ENCODE data around the gene ZNF584.

Gene ZNF584

DNA sequence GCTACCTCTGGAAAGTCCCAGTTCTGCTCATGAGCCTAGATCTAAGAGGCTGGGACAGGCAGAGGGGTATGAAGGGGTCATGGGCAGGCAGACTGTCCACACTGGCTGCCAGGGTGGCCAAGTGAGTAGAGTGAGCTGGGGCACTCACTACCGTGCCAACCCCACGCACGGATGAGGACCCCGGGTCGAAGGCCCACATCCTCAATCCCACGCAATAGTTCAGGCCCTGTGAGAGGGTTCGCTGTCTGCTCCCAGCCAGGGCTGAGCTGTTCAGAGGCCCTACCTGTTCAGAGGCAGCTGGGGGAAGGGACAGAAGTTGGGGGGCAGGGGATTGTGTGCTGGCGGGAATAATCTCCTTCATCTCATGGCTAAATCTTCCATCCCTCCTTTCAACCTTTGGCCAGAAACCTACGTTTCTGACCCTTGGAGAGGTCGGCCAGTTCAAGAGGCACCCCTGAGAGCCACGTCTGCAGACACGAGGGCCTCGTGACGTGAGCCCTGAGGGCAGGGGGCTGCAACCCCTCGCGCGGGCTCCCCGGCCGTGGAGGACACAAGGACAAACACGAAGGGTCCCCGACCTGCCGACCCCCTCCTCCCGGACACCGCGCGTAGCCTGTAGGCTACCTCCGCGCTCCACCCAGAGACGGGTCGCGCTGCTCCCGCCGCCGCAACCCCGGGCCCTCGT, 22.4 kb upstream of the ZNF584 start:
- no peak for DNase-seq (ENCODE audit: low read depth)

GRCh38 chr19:58386576-58387337, 21.7 kb upstream of the ZNF584 start, which contains the start of gene RPS5:
Gene RPS5, plus strand, starts transcription at chr19:58387269. Its CDS starts 869 bp downstream, at chr19:58388138.
- peak; percentile 100 for DNase-seq (ENCODE audit: low read depth)

DNA sequence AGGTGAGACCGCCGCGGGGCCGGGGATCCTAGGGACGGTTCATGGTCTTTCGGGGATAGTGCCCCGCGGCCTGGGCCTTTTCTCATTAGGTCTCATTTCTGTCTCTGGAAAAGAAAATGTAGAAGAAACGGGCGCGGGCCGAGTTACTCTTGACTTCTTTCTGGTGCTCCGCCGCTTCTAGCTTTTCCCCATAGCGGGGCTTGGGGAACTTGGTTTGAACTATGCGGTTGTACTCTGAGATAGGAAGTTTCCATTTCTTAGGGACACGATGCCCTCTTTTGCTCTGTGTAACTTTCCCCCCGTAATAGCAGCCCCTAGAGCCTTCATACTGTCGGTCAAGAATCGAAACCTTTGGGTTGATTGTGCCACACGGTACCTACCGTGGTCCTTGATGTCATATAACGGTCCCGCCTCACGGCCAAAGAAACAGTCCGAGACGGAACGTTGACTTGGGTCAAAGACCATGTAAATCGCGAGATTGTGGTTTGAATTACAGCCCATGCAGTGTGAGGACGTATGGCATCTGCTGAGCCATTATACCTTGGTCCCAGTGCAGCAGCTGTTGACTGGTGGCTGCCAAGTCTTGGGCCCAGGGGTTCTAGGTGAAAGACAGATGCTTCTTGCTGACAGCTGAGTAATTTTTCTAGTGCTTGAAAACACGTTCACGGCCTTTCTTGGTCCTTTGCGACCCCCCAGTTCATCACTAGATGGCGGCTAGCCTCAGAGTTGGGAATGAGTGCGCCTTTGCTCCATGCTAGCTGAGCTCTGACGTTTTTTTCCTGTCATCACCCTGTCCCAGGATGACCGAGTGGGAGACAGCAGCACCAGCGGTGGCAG, 20.9 kb upstream of the ZNF584 start:
- no peak for DNase-seq (ENCODE audit: low read depth)

- DNase-seq (ENCODE audit: low read depth): no peak
These were observed 20.3 kb upstream of the ZNF584 start for GRCh38 chr19:58388175-58388526.

- DNase-seq (ENCODE audit: low read depth): no peak
These were observed 15.3 kb upstream of the ZNF584 start for GRCh38 chr19:58392945-58393724.

GRCh38 chr19:58393725-58394033, 14.8 kb upstream of the ZNF584 start:
- DNase-seq (ENCODE audit: low read depth): no peak

- no peak for DNase-seq (ENCODE audit: low read depth)
These were observed 13.6 kb upstream of the ZNF584 start for GRCh38 chr19:58394821-58395219.

DNA sequence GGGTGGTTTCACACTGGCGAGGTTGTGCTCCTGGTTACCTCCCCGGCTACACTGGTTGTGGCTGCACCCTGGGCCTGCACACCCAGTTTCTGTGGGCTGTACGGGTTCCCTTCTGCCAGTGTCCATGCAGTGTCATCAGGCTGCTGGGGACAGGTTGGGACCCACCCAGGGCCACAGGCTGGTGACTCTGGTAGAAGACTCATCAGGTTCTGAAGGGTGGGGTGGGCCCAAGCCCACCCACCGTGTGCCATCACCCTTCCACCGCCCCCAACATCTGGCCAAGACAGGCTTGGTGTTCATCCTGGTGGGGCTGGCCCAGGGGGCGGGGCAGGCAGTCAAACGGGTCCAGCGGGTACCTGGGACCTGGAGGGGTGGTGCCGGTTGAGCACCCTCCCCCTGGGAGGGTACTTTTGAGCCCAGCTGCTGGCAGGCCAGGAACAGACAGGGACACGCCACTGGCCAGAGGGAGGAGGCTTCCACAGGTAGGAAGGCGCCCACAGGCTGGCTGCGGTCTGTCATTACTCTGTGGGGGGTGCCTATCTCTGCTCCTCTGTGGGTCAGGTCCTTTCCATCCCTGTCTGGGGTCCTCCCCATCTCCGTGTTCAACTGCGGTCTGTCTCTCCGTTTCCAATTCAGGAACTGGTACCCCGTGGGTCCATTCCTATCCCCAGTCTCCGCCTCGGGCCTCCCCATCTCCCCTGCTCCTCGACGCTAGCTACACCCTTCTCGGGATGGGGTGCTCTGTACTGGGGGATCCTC, 13.1 kb upstream of the ZNF584 start, which contains the start of gene RNF225:
TSS of gene RNF225 (plus strand) at position 437 of the 759 bp plus-strand sequence. CDS start 434 bp downstream, outside the sequence.
- DNase-seq (ENCODE audit: low read depth): no peak

DNA sequence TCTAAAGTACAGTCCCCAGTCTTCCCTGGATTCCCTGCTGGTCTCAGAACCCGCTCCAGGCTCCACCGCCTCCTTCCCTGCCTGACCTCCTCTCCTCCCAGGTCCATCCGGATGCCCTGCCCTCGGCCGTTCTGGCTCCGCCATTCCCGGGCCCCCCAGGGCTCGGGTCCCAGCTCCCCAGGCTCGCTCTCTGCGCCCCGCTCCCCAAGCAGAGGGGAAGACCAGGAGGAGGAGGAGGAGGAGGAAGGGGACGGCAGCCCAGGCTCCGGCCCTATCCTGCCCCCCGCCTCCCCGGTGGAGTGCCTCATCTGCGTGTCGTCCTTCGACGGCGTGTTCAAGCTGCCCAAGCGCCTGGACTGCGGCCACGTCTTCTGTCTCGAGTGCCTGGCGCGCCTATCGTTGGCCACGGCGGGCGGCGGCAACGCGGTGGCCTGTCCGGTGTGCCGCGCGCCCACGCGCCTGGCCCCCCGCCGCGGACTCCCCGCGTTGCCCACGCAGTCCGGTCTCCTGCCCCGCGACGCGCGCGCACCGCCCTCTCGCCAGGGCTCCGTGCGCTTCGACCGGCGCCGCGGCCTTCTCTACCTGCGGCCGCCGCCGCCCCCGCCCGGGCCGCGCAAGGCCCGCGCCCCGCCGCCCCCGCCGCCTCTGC, 12.3 kb upstream of the ZNF584 start:
- DNase-seq (ENCODE audit: low read depth): no peak

GRCh38 chr19:58396691-58397532, 11.5 kb upstream of the ZNF584 start:
- DNase-seq (ENCODE audit: low read depth): no peak

GRCh38 chr19:58397533-58398037, 10.9 kb upstream of the ZNF584 start:
- no peak for DNase-seq (ENCODE audit: low read depth)

- DNase-seq (ENCODE audit: low read depth): no peak
These were observed 10.4 kb upstream of the ZNF584 start for GRCh38 chr19:58398087-58398486.

GRCh38 chr19:58398545-58398944, 9.9 kb upstream of the ZNF584 start:
- DNase-seq (ENCODE audit: low read depth): no peak

GRCh38 chr19:58399903-58400302, 8.5 kb upstream of the ZNF584 start:
- no peak for DNase-seq (ENCODE audit: low read depth)

DNA sequence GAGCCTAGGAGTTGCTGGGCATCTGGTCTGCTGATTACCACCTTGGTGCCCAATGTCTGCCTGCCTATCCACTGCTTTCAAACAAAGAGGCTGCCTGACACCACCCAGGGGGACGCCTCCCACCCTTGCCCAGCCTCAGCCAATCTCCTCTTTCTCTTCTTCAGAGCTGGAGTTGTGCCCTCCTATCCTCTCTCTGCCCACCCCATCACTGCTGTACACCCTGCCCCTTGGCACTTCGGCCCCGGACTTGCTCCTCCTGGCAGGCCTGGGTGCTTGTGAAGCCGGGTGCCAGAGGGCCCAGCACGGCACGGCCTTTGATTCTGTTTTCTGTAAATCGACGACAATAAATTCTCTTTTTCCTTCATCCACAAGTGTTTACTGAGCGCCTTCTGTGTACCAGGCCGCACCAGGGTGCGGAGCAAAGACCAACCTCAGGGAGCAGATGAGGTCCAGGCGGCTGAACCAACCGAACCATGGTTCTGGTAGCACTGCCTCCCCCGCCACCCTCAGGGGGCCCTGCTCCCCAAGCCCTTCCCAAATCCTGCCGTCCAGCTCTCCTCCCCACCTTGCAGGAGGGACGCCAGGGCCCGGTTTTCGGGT, 8.0 kb upstream of the ZNF584 start:
- no peak for DNase-seq (ENCODE audit: low read depth)

DNA sequence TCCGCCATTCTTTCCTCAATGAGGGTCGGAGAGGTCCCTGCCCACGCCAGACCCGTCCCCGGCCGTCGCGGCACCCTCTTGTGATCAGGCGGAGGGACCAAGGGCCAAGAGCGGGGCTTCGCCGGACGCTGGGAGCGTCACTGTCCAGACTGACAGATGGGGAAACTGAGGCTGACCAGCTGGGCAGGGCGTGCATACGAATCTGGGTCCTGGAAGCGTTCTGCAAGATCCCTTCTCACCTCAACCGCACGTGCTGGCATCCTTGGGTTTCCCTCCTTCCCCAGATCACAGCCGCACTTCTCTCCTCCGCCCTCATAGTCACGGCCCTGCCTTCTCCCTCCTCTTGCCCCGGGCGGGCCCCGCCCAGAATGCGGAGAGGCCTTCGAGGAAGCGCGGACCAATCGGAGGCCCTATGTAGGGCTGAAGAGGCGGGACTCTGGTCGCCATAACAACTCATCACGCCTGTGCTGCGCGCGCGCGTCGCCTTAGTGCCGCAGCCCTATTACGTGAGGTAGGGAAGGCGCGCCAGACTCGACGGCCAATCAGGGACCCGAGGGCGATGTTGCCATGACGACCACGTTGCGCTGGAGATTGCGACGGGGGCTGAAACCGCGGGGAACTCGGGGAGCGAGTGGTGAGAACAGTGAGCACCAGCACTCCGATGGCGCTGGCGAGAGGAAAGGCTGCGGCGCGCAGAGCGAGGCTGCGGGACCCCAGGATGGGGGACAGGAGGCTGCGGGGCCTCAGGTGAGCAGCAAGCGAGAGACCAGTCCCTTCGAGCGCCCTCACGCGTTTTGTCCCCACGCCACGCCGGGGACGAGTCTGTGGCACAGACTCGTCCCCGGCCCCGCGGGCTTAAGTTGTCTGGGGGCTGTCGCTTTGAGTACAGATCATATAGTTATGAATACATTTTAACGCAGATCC, 7.3 kb upstream of the ZNF584 start:
- DNase-seq (ENCODE audit: low read depth): peak; percentile 100

- DNase-seq (ENCODE audit: low read depth): no peak
These were observed 6.5 kb upstream of the ZNF584 start for GRCh38 chr19:58401840-58402421.
